ENCODE measurements around the gene COL23A1. TPM values are rescaled to one million over a fixed set of nuclear protein-coding genes. Genes with fewer than 3 reads are reported as not detected.

The COL23A1 gene
- total and polyA plus RNA-seq, 2 of the 13 experiments (the other 11 are each of a cell fraction or from before 2014, with no cell fraction given): not detected

- intact Hi-C loops (cut with micrococcal nuclease; ENCODE audit: unreplicated experiment): loop anchor here (5.0 kb wide), 1 partner anchor 107 kb away; the partner anchor contains the start of gene ZNF354A
These were observed 34.7 kb upstream of the COL23A1 start for GRCh38 chr5:178624631-178625546.

GRCh38 chr5:178622679-178623247, 32.6 kb upstream of the COL23A1 start:
- peaks cover 23% of the 10 kb centered on the region for H3K4me1 ChIP-seq (ENCODE audit: insufficient read depth, low read length)
- FAIRE-seq (no peak), DNase-seq (ENCODE audit: low spot score) (no peak), ATAC-seq (no peak)
- no TSS peak for BruUV-seq (replicated peaks)
- ChIA-PET POLR2A (no interaction called here), CTCF (ENCODE audit: low intra/inter-chr PET ratio, low total read pairs) (no interaction called here)
- H3K9ac ChIP-seq (ENCODE audit: insufficient read depth, low read depth, low read length): no peak overlapping the region
- no peak overlapping the region for H3K4me3 ChIP-seq (replicated peaks in 1 of 3; ENCODE audit: insufficient read depth in 1 of 3, low read depth in 2 of 3, low read length in 3 of 3)
- H4K20me1 ChIP-seq (ENCODE audit: insufficient read depth, low read length): peaks cover 12% of the 10 kb centered on the region
- H2AFZ ChIP-seq (ENCODE audit: low read length): no peak overlapping the region
- no peaks in the 10 kb centered on the region for H3K9me3 ChIP-seq (ENCODE audit: low read length)
- intact Hi-C loops (cut with micrococcal nuclease; ENCODE audit: unreplicated experiment) (no loop called here), in situ Hi-C loops (cut with HindIII; ENCODE audit: extremely low pct_ligation_motif_present, low pct_unique_long_range_greater_than_20kb) (no loop called here)
- peaks cover 4 to 42% of the 10 kb centered on the region in 2 experiments for H3K36me3 ChIP-seq (replicated peaks in 1 of 2; ENCODE audit: control insufficient read depth in 1 of 2, insufficient read depth in 2 of 2, low read length in 2 of 2)
- WGBS (ENCODE audit: low lambda C conversion rate): 98% methylated on average over 4 of the region's 4 CpGs
- H3K79me2 ChIP-seq (ENCODE audit: insufficient read depth, low read length): peaks cover 48% of the 10 kb centered on the region
- H3K27ac ChIP-seq (ENCODE audit: extremely low read length, insufficient read depth, low read length): no peak overlapping the region
- H3K27me3 ChIP-seq (ENCODE audit: control insufficient read depth in 1 of 2, insufficient read depth in 2 of 2, low read length in 2 of 2): no peaks in the 10 kb centered on the region; a peak in 1 of 5 replicates
- no peak overlapping the region for H3K4me2 ChIP-seq (ENCODE audit: low read depth, low read length)
- no peak for TF ChIP-seq ELF3 (CRISPR knock-in tag; IDR thresholded peaks at IDR 0.05)
- TF ChIP-seq THAP11 (CRISPR knock-in tag; IDR thresholded peaks at IDR 0.05): no peak
- no peak for TF ChIP-seq SRF (IDR thresholded peaks at IDR 0.05; ENCODE audit: low read depth, low read length)
- no peak for TF ChIP-seq ZNF382 (CRISPR knock-in tag; IDR thresholded peaks at IDR 0.05; ENCODE audit: borderline replicate concordance)
- no peak for TF ChIP-seq GLI4 (CRISPR knock-in tag; IDR thresholded peaks at IDR 0.05; ENCODE audit: borderline replicate concordance)
- TF ChIP-seq ZNF496 (CRISPR knock-in tag; IDR thresholded peaks at IDR 0.05; ENCODE audit: insufficient replicate concordance): no peak
- TF ChIP-seq ZGPAT (CRISPR knock-in tag; IDR thresholded peaks at IDR 0.05): no peak
- TF ChIP-seq ZNF761 (CRISPR knock-in tag; conservative IDR thresholded peaks at IDR 0.05): no peak
- no peak for TF ChIP-seq BRD4 (CRISPR knock-in tag; IDR thresholded peaks at IDR 0.05)
- no peak for TF ChIP-seq ZNF670 (CRISPR knock-in tag; IDR thresholded peaks at IDR 0.05; ENCODE audit: borderline replicate concordance)
- TF ChIP-seq ZNF292 (CRISPR knock-in tag; IDR thresholded peaks at IDR 0.05; ENCODE audit: borderline replicate concordance, low read depth): no peak

More at GRCh38 chr5:178624631-178625546, 34.7 kb upstream of the COL23A1 start:
- WGBS (ENCODE audit: low lambda C conversion rate): 10% methylated on average over 15 of the region's 15 CpGs
- H3K27me3 ChIP-seq (ENCODE audit: control insufficient read depth in 1 of 2, insufficient read depth in 2 of 2, low read length in 2 of 2): no peaks in the 10 kb centered on the region; a peak in 1 of 5 replicates
- peak overlapping the region; percentile 80 for H3K4me2 ChIP-seq (ENCODE audit: low read depth, low read length)
- POLR2A ChIA-PET: no interaction called here
- H3K27ac ChIP-seq (ENCODE audit: extremely low read length, insufficient read depth, low read length): peak overlapping the region; percentile 90
- ATAC-seq (no peak), DNase-seq (ENCODE audit: low spot score) (no peak), FAIRE-seq (no peak)
- peak overlapping the region; percentile 88 to 95 (median 91) for H3K4me3 ChIP-seq (replicated peaks in 1 of 3; ENCODE audit: insufficient read depth in 1 of 3, low read depth in 2 of 3, low read length in 3 of 3)
- no TSS peak for BruUV-seq (replicated peaks)
- in situ Hi-C loops (cut with HindIII; ENCODE audit: extremely low pct_ligation_motif_present, low pct_unique_long_range_greater_than_20kb): no loop called here
- peaks cover 12% of the 10 kb centered on the region for H4K20me1 ChIP-seq (ENCODE audit: insufficient read depth, low read length)
- TF ChIP-seq ZNF775 (CRISPR knock-in tag; IDR thresholded peaks at IDR 0.05; ENCODE audit: borderline replicate concordance) (0 out of 2 replicates have a peak, but pooled peaks have one; percentile 6), YY1 (IDR thresholded peaks at IDR 0.05; ENCODE audit: insufficient read depth, insufficient replicate concordance, low read depth, low read length) (peak; percentile 23), TFAP4 (IDR thresholded peaks at IDR 0.05; ENCODE audit: borderline replicate concordance, low read depth) (0 out of 2 replicates have a peak, but pooled peaks have one; percentile 5), FOXM1 (CRISPR knock-in tag; IDR thresholded peaks at IDR 0.05) (no peak)
- peaks cover 44% of the 10 kb centered on the region for H3K4me1 ChIP-seq (ENCODE audit: insufficient read depth, low read length)
- H3K79me2 ChIP-seq (ENCODE audit: insufficient read depth, low read length): peaks cover 48% of the 10 kb centered on the region
- CTCF ChIA-PET (ENCODE audit: low intra/inter-chr PET ratio, low total read pairs): no interaction called here
- peak overlapping the region; percentile 98 for H3K9ac ChIP-seq (ENCODE audit: insufficient read depth, low read depth, low read length)
- peaks cover under 1 to 25% of the 10 kb centered on the region in 2 experiments; a peak in 4 of 5 replicates for H3K36me3 ChIP-seq (replicated peaks in 1 of 2; ENCODE audit: control insufficient read depth in 1 of 2, insufficient read depth in 2 of 2, low read length in 2 of 2)
- H3K9me3 ChIP-seq (ENCODE audit: low read length): no peaks in the 10 kb centered on the region
- no peak overlapping the region for H2AFZ ChIP-seq (ENCODE audit: low read length)
